Brain pericyte (primary cell): ENCODE results near the gene EFCAB6.

Source experiments
- DNase-seq: peaks from one replicate; pipeline ENCODE4 v3.0.0-alpha.2; 2012; ENCODE audit warnings: low read depth, low spot score

EFCAB6 gene

GRCh38 chr22:43532301-43533155 lies 279.6 kb downstream of the EFCAB6 start:
- no peak for DNase-seq

DNA sequence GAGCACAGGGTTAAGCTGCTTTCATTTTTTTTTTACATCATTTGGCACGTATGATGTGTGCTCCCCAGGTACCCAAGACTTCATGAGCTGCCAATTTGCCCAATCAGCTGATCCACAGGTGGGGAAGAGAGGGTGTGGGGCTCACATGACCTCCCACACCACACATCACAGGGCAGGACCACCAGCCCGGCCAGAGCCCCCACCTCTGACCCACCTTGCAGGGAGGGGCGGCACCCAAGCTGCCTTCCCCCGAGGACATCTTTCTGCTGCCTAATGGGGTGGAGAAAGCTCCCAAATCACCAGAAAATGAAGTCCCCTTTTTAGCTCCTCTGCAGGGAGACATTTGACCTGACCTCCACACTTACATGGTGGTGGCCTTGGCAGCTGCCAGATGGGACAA lies 280.5 kb downstream of the EFCAB6 start:
- DNase-seq: no peak

DNA sequence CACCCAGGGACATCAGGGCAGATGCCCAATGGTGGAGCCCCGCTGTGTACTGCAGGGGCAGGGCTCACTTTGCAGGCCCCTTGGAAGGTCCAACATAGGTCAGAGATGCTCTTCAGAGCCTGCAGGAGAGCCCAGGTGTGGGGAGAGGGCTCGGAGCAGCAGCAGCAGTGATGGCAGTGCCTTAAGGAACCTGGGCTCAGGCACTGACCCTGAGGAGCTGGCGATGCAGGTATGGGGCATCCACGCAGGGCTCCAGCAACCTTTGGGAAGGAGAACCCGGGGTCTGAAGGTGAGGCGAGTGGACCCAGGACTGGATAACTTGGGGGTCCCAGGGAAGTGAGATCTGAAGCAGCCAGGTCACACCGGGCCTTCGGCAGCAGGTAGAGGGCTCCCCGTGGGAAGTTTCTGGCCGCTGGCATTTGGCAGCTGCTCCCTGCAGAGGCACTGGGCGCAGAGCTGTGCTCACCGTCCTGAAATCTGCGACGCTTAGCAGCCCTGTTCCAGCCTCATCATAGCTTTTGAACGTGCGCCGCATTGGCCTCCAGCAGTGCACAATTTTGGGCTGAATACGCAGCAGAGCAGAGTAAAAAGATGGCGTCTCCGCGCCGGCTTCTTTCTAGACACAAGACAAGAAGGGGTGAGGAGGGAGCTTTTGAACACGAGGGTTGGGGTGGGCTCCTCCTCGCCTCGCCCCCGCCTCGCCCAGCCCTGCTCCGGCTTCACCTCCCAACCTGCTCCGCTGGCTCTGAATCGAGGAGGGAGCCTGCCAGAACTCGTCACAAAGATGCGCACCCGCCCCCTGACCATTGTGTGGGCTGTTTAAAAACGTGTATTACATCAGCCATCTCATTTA lies 281.5 kb downstream of the EFCAB6 start:
- no peak for DNase-seq

DNA sequence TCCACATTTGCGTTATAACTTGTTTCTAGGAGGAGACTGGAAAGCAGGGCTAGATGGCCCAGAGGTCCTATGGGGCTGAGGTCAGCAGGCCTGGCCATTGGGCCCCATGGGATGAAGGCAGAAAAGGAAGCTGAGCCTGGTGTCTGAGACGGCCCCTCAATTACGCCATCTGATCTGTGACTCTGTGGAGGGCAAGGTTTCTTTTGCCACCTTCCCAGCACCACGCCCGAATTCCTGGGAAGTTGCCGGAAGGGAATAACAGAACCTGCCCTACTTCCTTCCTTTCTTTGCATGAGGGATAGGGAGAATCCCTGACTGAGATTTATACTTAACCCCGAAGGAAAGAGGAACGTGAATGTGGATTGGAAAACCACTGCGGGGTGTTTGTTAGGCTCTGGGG lies 282.2 kb downstream of the EFCAB6 start:
- no peak for DNase-seq

DNA sequence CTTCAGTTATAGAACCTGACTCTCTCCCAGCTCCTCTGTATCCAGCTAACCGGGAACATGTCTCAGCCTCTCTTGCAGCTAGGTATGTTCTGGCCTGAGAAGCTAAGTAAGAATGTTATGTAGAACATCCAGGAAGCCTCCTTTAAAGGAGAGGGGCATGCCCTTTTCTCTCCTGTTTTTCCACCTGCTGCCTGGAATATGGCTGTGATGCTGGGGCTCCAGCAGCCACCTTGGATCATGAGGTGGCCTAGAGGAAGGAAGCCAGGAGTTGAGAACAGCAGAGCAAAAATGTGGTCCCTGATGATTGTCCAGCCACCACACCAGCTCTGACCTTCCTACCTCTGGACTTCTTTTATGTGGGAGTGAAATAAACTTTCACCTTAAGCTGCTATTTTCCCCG lies 282.6 kb downstream of the EFCAB6 start:
- no peak for DNase-seq

DNA sequence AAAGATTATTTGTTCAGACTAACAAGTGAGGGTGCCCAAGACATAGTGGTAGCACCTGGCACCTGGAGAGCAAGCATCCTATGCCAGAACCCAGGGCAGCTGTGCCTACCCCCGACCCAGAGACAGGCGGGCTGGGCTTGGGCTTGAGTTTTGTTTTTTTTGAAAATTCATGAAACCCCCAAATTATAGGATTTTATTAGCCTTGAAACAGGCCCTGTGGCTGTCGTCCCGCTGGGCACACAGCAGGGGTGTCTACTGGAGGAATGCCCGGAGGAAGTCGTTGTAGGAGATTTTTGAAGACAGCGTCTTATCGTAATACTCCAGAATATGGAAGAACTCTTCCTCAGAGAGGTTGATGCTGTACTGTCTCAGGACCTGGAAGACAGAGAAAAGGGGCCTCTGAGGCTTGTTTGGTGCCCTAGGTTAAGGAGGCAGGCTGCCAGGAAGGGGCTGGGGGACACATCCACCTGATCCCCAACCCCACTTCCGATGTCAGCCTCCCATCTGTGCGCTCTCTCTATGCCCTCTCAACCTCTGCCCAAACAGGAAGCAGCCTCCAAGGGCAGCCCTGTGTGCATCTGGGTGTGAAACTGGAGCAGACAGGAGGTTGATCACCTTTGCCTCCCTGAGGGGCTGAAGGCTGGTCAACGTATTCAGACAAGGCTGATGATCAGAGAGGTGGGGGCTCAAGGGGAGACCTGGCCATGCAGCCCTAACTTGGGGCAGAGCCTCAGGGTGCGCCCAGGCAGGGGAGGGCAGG lies 283.3 kb downstream of the EFCAB6 start:
- DNase-seq: no peak

DNA sequence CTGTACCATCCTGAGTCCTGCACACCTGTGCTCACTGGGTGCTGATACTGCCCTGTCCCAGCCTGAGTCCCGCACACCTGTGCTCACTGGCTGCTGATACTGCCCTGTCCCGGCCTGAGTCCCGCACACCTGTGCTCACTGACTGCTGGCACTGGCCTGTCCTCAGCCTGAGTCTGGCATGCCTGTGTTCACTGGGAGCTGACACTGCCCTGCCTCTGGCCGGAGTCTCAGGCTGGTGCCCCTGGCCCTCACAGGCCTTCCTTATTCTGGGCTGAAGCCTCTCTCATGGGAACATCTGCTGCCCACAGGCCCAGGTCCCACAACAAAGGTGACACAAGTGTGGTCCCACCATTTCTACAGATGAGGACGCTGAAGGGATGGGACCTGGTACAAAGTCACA lies 285.2 kb downstream of the EFCAB6 start:
- DNase-seq: no peak

DNA sequence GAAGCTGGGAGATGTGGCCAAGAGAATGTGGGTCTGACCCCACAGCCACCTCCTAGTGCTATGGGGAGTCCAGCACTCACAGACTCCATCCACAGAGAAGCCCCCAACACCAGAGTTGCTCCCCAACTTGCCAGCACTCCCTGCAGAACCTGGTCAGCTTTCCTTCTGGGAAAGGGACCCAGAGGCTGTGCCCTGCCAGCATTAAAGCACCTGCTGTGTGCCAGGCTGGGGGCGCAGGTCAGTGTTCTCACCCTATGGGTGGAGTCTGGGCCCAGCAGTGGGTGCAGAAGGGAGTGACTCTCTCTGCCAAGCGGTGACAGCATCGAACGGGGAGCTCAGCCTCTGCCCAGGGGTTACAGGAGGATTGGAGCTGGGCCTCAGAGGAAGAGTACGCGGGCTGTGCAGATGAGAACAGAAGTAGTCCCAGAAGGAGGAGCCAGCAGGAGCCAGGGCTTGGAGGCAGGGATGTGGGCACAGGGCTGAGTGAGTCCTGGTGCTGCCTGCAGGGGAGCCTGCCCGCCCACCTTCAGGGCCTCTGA lies 285.9 kb downstream of the EFCAB6 start:
- DNase-seq: no peak

GRCh38 chr22:43521716-43522115 lies 290.4 kb downstream of the EFCAB6 start:
- DNase-seq: no peak

DNA sequence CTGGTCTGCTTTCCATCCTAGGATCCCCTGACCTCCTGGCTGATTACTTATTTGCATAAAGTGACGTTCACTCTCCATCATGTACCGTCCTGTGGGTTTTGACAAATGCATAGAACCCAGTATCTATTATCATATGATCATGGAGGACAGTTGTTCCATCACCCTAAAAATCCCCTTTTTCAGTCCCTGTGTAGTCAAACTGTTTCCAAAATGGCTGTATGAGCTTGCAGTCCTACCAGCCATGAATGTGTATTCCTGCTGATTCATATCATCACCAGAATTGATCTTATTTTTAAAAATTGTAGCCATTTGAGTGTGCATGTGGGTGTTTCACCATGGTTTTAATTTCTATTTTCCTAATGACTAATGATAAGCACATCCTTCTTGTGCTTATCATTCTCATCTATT lies 291.5 kb downstream of the EFCAB6 start:
- no peak for DNase-seq

GRCh38 chr22:43516996-43517635 lies 295.0 kb downstream of the EFCAB6 start:
- no peak for DNase-seq

DNA sequence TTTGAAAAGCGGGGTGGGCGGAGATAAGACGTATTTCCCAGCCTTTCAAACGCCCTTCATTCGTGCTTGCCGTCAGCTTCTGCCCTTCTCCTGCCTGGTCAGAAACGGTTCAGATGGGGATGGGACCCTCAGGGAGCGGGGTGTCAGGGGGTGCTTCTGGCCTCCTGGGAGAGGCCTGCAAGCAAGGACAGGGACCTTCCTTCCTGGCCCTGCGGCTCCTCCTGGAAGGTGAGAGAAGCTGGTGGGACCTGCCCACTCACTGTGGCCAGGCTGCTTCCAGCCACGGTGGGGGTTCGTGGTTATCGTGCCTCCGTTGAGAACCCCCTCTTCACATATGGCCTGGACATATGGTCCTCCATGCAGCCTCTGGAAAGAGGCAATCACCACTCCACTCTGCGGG lies 295.7 kb downstream of the EFCAB6 start:
- DNase-seq: no peak

DNA sequence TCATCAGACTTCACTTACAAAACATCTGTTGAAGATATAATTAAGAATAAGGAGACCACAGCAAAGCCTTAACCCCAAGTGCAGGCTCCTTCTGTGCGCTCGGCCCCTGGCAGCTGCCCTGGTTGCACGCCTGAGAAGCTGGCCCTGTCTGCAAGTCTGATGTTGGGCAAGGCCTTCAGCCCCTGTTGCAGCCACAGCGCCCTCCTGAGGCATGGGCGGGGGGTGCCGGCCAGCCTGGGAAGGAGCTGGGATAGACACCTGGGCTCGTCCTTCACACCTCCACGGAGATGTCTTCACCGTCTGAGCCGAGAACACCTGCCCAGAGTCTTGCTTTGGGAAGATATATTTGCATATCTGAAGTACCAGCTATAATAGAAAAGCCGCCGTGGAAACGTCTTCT lies 296.2 kb downstream of the EFCAB6 start:
- no peak for DNase-seq

DNA sequence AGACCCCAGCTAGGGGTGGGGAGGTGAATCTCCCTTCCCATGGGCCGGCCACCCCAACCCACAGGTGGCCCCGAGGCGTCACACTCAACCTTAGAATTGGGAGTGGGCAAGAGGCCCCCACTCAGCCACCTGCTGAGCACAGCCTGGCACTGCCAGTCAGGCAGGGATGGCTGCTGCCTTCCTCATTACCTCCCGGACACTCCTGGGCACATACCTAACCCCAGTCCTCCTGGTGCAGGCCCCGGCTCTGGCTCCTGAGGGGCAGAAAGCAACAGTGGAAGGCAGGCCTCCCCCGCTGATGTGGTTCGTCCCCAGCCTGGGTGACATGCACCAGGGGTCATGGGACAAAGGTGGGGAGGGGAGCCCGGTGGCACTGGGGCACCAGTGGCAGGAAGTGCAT lies 296.7 kb downstream of the EFCAB6 start:
- DNase-seq: no peak

DNA sequence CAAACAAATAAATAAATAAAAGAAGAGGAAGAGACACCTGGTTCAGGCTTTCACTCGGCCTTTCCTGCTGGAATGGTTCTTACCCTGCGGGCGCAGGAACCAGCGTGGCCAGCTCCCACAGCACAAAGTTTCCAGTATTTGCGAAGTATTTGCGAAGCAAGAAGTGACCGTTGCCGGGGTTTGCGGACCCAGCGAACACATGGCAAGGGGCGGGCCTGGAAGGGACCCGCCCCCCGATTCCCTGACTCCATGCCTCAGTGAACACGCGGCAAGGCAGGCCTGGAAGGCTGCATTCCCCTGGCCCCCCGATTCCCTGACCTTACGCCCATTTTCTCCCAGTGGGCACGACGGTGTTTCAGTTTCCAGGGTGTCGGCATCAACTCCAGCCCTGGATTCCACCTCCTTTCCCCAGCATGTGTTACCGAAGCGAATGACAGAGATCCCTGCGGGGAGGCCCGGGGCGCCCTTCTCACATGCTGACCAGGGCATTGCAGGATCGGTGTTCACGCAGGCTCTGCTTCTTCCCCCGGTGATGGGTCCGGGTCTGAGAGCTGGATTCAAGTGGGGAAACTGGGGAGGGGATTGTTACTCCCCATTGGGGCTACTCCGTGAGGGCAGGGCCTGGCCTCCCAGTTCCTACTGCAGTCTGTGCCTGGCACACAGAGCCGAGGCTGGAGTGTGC lies 297.5 kb downstream of the EFCAB6 start:
- no peak for DNase-seq

- DNase-seq: no peak
These were observed 299.8 kb downstream of the EFCAB6 start for GRCh38 chr22:43512279-43512678.

DNA sequence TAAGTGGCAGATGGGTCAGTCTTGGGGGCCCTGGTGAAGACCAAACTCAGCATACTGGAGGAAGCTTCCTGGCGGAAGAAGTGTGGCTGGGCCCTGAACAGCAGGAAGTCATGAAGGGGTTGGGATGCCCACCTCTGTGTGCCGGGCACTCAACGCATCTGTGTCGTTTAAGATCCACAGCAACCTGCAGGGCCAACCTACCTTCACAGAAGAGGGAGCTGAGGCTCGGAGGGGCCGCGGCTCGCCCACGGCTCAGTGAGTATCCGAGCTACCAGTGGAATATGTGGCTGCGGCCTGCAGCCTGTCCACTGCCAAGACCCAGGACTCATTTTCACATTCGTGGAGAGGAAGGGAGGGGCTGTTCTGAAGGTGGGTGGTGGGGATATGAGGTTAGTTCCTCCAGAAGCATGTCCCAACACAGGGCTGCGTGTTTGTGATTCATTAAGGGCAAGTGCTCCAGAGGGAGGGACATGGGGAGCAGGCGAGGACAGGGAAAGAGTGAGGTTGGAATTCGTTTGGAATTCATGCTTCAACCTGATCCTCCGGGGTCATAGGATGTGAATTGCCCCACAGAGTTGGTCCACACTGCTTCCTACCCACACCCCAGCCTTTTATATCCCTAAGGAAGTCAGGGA lies 300.7 kb downstream of the EFCAB6 start:
- DNase-seq: no peak

- DNase-seq: no peak
These were observed 301.6 kb downstream of the EFCAB6 start for GRCh38 chr22:43510281-43511070.

DNA sequence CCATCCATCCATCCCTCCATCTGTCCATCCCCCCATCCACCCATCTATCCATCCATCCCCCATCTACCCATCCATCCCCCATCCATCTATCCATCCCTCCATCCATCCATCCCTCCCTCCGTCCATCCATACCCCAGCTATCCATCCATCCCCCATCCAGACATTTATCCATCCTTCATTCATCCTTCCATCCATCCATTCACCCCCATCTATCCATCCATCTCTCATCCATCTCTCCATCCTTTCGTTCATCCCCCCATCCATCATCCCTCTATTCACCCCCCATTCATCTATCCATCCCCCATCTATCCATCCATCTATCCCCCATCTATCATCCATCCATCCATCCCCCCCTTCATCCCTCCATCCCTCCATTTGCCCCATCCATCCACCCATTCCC lies 302.8 kb downstream of the EFCAB6 start:
- no peak for DNase-seq
